ENCODE measurements around the gene KLF15. TPM values are rescaled to one million over a fixed set of nuclear protein-coding genes. Genes with fewer than 3 reads are reported as not detected.

Gene KLF15
- polyA plus RNA-seq, 2 donors = 5.0 to 8.2 TPM

DNA sequence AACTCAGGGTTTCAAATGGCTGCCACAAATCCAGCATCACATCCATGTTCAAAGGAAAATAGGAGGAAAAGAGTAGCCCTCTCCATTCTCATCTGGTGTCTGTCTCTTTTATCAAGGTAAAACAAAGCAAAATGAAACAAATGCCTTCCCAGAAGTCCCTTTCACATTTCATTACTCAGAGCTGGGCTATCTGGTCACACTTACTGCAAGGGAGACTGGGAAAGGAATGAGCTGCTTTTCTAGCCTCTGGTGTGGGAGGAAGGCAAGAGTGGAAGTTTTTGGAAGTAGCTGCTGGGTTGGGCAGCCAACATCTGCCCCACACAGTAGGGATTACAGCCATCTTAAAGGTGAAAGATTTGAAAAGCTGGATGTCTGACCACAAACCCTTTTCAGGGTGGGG is 51.8 kb downstream of the KLF15 start:
- peaks cover 0 to 2% of the 10 kb centered on the region in 2 donors for H3K9me3 ChIP-seq (ENCODE audit: control insufficient read depth in 2 of 2, insufficient read depth in 1 of 2, low read depth in 1 of 2, low read length in 1 of 2)
- H3K4me3 ChIP-seq (ENCODE audit: low read depth in 1 of 2, low read length in 2 of 2) = no peak overlapping the region
- no peaks in the 10 kb centered on the region for H3K27me3 ChIP-seq (ENCODE audit: control insufficient read depth in 1 of 2, insufficient read depth in 2 of 2, low read length in 2 of 2)
- no peaks in the 10 kb centered on the region for H3K36me3 ChIP-seq (ENCODE audit: control insufficient read depth in 2 of 2, insufficient read depth in 2 of 2, low read length in 1 of 2)
- H3K4me1 ChIP-seq (ENCODE audit: control insufficient read depth in 2 of 2, insufficient read depth in 2 of 2, low read length in 1 of 2) = no peaks in the 10 kb centered on the region
- no peak overlapping the region for H3K27ac ChIP-seq (ENCODE audit: low read depth in 2 of 2, low read length in 1 of 2)

DNA sequence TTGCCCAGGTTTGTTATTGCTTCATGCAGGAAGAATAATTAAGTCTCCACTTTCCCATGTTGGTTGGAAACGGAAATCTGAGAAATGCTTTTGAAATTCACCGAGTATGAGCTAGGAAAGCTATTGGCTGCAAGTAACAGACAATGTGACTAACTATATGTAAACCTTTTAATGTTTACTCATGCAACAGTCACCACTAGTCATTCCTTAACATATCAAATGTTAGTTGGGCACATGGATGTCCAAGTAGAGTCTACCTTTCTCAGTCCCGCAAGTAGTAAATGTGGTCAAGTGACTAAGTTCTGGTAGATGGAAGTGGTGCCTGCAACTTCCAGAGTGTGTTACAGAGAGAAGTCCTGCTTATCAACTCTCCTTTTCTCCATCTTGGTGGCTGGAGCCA is 52.5 kb downstream of the KLF15 start:
- 57 to 62% methylated on average over 3 of the region's 3 CpGs for WGBS, 2 donors
- H3K4me3 ChIP-seq (ENCODE audit: low read depth in 1 of 2, low read length in 2 of 2) = no peak overlapping the region
- H3K27ac ChIP-seq (ENCODE audit: low read depth in 2 of 2, low read length in 1 of 2) = no peak overlapping the region
- H3K4me1 ChIP-seq (ENCODE audit: control insufficient read depth in 2 of 2, insufficient read depth in 2 of 2, low read length in 1 of 2) = no peaks in the 10 kb centered on the region
- no peaks in the 10 kb centered on the region for H3K9me3 ChIP-seq (ENCODE audit: control insufficient read depth in 2 of 2, insufficient read depth in 1 of 2, low read depth in 1 of 2, low read length in 1 of 2)
- no peaks in the 10 kb centered on the region for H3K36me3 ChIP-seq (ENCODE audit: control insufficient read depth in 2 of 2, insufficient read depth in 2 of 2, low read length in 1 of 2)
- H3K27me3 ChIP-seq (ENCODE audit: control insufficient read depth in 1 of 2, insufficient read depth in 2 of 2, low read length in 2 of 2) = no peaks in the 10 kb centered on the region

DNA sequence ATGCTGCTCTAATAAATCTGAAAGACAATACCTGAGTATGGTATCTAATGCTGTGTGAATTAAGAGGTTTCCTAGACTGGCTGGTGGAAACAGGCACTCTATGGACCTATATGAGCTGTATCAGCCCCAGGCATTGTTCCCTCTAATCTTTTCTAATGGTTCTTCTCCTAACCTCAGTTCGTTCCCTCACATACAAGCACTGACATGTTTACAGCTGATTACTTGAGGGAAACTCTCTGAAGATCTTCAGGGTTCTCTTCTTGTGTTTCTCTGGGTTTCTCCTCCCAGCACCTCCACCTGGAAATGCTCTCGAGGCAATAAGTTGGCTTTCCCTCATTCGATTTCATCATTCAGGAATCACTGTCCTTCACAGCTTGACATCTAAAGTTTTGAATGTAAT is 52.9 kb downstream of the KLF15 start:
- no peak overlapping the region for H3K4me3 ChIP-seq (ENCODE audit: low read depth in 1 of 2, low read length in 2 of 2)
- no peaks in the 10 kb centered on the region for H3K4me1 ChIP-seq (ENCODE audit: control insufficient read depth in 2 of 2, insufficient read depth in 2 of 2, low read length in 1 of 2)
- H3K27me3 ChIP-seq (ENCODE audit: control insufficient read depth in 1 of 2, insufficient read depth in 2 of 2, low read length in 2 of 2) = no peaks in the 10 kb centered on the region
- H3K27ac ChIP-seq (ENCODE audit: low read depth in 2 of 2, low read length in 1 of 2) = no peak overlapping the region
- WGBS, 2 donors = 77 to 79% methylated on average over 3 of the region's 3 CpGs
- no peaks in the 10 kb centered on the region for H3K9me3 ChIP-seq (ENCODE audit: control insufficient read depth in 2 of 2, insufficient read depth in 1 of 2, low read depth in 1 of 2, low read length in 1 of 2)
- no peaks in the 10 kb centered on the region for H3K36me3 ChIP-seq (ENCODE audit: control insufficient read depth in 2 of 2, insufficient read depth in 2 of 2, low read length in 1 of 2)

DNA sequence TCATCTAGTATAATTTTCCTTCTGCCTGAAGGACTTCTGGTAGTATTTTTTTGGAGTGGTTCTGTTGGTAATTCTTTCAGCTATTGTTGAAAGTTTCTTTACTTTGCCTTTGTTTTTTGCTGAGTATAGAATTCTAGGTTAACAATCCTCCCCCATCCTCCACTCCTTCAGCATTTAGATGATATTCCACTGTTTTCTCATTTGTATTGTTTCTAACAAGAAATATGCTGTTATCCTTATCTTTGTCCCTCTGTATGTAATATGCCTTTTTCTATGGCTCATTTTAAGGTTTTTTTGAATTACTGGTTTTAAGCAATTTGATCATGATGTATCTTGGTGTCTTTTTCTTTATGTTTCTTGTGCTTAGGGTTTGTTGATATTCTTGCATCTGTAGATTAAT is 53.9 kb downstream of the KLF15 start:
- Histone ChIP-seq H3K36me3 (ENCODE audit: control insufficient read depth in 2 of 2, insufficient read depth in 2 of 2, low read length in 1 of 2) (no peaks in the 10 kb centered on the region), H3K4me1 (ENCODE audit: control insufficient read depth in 2 of 2, insufficient read depth in 2 of 2, low read length in 1 of 2) (no peaks in the 10 kb centered on the region), H3K4me3 (ENCODE audit: low read depth in 1 of 2, low read length in 2 of 2) (no peak overlapping the region), H3K9me3 (ENCODE audit: control insufficient read depth in 2 of 2, insufficient read depth in 1 of 2, low read depth in 1 of 2, low read length in 1 of 2) (no peaks in the 10 kb centered on the region), H3K27ac (ENCODE audit: low read depth in 2 of 2, low read length in 1 of 2) (no peak overlapping the region), H3K27me3 (ENCODE audit: control insufficient read depth in 1 of 2, insufficient read depth in 2 of 2, low read length in 2 of 2) (no peaks in the 10 kb centered on the region)

DNA sequence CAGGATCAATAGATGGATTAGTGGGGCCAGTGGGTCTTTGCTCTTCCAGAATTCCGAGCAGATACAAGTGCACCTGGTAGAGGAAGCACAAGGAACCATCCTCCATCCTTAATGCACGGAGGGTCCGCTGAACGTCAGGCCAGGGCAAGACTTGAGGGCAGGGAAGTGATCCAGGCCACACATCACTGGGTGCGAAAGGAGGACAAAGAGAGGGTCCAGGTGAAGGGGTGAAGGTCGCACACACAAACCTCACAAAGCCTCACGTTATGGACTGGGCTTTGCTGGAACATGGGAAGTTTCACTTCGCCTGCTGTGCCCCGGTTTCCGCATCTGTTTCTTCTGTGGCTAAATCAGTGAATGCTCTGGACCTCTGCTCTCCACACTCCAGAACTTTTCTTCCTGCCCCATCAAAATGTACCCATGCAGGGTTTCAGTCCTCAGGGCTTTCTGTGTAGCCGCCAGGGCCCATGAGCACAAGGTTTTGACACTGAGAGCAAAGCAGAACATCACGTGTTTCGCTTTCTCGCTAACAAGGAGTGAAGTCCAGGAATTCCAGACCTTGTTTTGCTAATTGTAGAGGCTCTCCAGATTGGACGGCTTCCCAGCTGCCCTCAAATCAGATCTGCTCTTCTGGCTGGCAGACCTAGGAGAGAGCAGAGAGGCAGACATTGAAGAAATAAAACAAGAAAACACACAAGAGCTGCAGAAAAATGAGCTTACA is 56.3 kb downstream of the KLF15 start:
- no peak overlapping the region for H3K27ac ChIP-seq (ENCODE audit: low read depth in 2 of 2, low read length in 1 of 2)
- H3K4me1 ChIP-seq (ENCODE audit: control insufficient read depth in 2 of 2, insufficient read depth in 2 of 2, low read length in 1 of 2) = no peaks in the 10 kb centered on the region
- H3K4me3 ChIP-seq (ENCODE audit: low read depth in 1 of 2, low read length in 2 of 2) = no peak overlapping the region
- 77 to 78% methylated on average over 15 of the region's 15 CpGs for WGBS, 2 donors
- no peaks in the 10 kb centered on the region for H3K27me3 ChIP-seq (ENCODE audit: control insufficient read depth in 1 of 2, insufficient read depth in 2 of 2, low read length in 2 of 2)
- no peaks in the 10 kb centered on the region for H3K9me3 ChIP-seq (ENCODE audit: control insufficient read depth in 2 of 2, insufficient read depth in 1 of 2, low read depth in 1 of 2, low read length in 1 of 2)
- no peaks in the 10 kb centered on the region for H3K36me3 ChIP-seq (ENCODE audit: control insufficient read depth in 2 of 2, insufficient read depth in 2 of 2, low read length in 1 of 2)

DNA sequence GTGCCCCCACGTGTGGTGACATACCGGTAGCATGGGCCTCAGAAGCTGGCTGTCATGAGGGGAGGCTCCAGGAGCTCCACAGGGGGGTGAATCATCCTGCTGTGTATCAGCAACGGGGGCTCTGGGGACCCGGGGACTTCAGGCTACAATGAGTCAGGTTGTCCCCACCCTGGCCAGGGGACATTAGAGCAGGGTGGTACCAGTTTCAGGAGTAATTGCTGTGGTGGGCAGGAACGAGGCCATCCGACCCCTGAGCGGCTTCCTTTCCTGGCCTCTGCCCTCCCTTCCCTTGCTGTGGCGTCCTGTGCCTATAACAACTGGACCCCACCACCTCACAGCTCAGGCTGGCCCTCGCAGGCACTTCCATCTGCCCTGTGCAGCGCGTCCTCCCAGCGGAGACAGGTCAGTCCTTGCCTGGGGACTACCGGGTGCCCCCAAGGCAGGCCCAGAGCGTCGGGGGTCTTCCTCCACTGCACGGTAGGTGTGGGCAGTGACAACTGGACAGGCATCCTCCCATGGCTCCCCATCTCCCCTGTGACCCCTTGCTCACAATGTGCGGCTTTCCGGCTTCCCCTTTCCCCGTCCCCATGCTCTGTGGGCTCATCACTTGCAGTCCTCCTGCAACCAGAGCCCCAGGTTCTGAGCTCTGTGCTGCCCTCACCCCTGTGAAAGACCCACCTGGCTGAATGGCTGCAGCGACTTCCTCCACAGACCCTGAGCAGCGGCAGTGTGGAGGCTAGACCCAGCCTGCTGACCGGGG is 57.0 kb downstream of the KLF15 start:
- H3K9me3 ChIP-seq (ENCODE audit: control insufficient read depth in 2 of 2, insufficient read depth in 1 of 2, low read depth in 1 of 2, low read length in 1 of 2) = no peaks in the 10 kb centered on the region
- H3K4me3 ChIP-seq (ENCODE audit: low read depth in 1 of 2, low read length in 2 of 2) = no peak overlapping the region
- H3K36me3 ChIP-seq (ENCODE audit: control insufficient read depth in 2 of 2, insufficient read depth in 2 of 2, low read length in 1 of 2) = no peaks in the 10 kb centered on the region
- WGBS, 2 donors = 86 to 89% methylated on average over 22 of the region's 22 CpGs
- no peaks in the 10 kb centered on the region for H3K27me3 ChIP-seq (ENCODE audit: control insufficient read depth in 1 of 2, insufficient read depth in 2 of 2, low read length in 2 of 2)
- no peaks in the 10 kb centered on the region for H3K4me1 ChIP-seq (ENCODE audit: control insufficient read depth in 2 of 2, insufficient read depth in 2 of 2, low read length in 1 of 2)
- H3K27ac ChIP-seq (ENCODE audit: low read depth in 2 of 2, low read length in 1 of 2) = no peak overlapping the region

DNA sequence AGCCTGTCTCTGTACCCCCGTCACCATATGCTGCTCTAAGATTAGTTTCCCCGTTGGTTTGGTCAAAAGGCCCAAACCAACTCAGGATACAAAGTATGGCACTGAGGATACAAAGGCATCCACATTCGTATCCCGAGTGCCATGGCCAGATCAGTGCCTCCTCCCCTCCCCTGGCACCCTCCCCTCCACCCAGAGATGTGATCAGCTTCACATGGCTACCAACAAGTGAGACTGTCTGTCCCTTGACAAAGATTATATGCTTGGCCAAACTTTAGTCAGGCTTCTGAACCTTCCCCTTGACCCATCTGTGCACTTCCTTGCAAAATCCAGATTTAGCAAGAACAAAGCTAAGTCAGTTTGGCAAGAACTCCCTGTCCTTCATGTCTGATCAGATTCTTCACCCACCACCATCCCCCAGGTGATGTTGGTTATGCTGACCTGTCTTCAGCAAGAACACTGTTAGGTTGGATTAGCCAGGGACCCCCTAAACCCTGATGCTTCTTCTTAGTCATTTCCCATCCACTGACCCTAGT is 61.7 kb downstream of the KLF15 start:
- Histone ChIP-seq H3K27ac (ENCODE audit: low read depth in 2 of 2, low read length in 1 of 2) (no peak overlapping the region), H3K36me3 (ENCODE audit: control insufficient read depth in 2 of 2, insufficient read depth in 2 of 2, low read length in 1 of 2) (no peaks in the 10 kb centered on the region), H3K27me3 (ENCODE audit: control insufficient read depth in 1 of 2, insufficient read depth in 2 of 2, low read length in 2 of 2) (no peaks in the 10 kb centered on the region), H3K4me1 (ENCODE audit: control insufficient read depth in 2 of 2, insufficient read depth in 2 of 2, low read length in 1 of 2) (no peaks in the 10 kb centered on the region), H3K9me3 (ENCODE audit: control insufficient read depth in 2 of 2, insufficient read depth in 1 of 2, low read depth in 1 of 2, low read length in 1 of 2) (no peaks in the 10 kb centered on the region), H3K4me3 (ENCODE audit: low read depth in 1 of 2, low read length in 2 of 2) (no peak overlapping the region)
- 85 to 90% methylated on average over 4 of the region's 4 CpGs for WGBS, 2 donors

DNA sequence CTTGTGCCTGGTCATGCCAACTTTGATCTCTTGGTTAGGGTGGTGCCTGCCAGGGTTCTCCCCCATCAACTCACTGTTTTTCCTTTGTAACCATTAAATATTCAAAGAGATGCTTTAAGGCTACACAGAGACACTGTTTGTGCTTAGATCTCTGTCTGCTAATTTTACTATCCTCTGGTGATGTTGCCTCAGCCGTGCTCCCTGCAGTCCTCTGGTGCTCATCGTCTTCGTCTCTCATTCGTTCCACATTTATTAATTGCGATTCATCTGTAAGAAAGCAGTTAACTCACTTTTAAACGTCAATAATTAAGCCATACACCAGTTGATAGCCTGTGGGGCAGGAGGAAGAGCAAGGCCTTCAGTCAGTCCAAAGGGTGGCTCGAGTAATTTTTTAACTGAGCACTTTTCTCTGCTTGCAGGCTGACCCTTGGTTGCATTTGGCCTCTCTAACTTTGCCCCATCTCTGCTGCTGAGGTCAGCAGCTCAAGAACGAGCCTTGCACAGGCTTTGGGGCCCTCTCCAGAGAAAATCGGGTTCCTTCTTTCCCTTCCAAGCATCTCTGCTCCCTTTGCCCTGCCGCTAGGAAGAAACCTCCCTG is 62.9 kb downstream of the KLF15 start:
- Histone ChIP-seq H3K27ac (ENCODE audit: low read depth in 2 of 2, low read length in 1 of 2) (no peak overlapping the region), H3K4me1 (ENCODE audit: control insufficient read depth in 2 of 2, insufficient read depth in 2 of 2, low read length in 1 of 2) (no peaks in the 10 kb centered on the region), H3K9me3 (ENCODE audit: control insufficient read depth in 2 of 2, insufficient read depth in 1 of 2, low read depth in 1 of 2, low read length in 1 of 2) (no peaks in the 10 kb centered on the region), H3K4me3 (ENCODE audit: low read depth in 1 of 2, low read length in 2 of 2) (no peak overlapping the region), H3K36me3 (ENCODE audit: control insufficient read depth in 2 of 2, insufficient read depth in 2 of 2, low read length in 1 of 2) (no peaks in the 10 kb centered on the region), H3K27me3 (ENCODE audit: control insufficient read depth in 1 of 2, insufficient read depth in 2 of 2, low read length in 2 of 2) (no peaks in the 10 kb centered on the region)
- 81 to 82% methylated on average over 10 of the region's 10 CpGs for WGBS, 2 donors

DNA sequence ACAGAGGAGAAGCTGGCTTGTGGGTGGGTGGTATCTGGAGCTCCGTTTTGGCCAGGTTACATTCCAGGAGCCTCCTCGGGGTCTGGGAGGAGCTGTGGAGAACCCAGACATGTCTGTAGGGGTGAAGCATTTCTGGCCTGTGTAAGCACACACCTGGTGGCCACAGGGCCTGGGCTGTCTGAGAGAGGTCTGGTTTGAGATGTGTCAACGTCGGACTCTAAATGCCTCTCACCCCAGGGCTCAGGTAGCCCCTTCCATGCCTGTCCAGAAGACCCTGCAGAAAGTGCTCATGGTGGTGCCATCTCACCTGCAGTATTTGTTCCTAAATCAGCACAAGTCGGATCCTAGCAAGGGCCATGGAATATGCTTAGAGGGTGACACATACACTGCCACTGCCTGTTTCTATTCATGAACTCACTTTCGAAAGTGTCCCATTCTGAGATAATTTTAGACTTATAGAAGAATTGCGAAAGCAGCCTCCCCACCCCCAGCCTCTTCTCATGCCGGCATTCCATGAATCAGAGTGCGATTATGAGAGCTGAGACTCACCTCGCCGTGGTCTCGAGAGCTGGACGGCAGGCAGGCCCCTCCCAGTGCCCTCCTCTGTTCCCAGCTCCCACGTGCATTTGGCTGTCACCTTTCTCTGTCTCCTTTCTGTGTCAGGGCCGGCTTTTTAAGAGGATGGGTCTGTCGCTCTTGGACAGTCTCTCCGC is 63.7 kb downstream of the KLF15 start:
- Histone ChIP-seq H3K27ac (ENCODE audit: low read depth in 2 of 2, low read length in 1 of 2) (no peak overlapping the region), H3K4me1 (ENCODE audit: control insufficient read depth in 2 of 2, insufficient read depth in 2 of 2, low read length in 1 of 2) (peaks cover 0 to under 1% of the 10 kb centered on the region in 2 donors), H3K27me3 (ENCODE audit: control insufficient read depth in 1 of 2, insufficient read depth in 2 of 2, low read length in 2 of 2) (no peaks in the 10 kb centered on the region), H3K4me3 (ENCODE audit: low read depth in 1 of 2, low read length in 2 of 2) (no peak overlapping the region), H3K36me3 (ENCODE audit: control insufficient read depth in 2 of 2, insufficient read depth in 2 of 2, low read length in 1 of 2) (no peaks in the 10 kb centered on the region), H3K9me3 (ENCODE audit: control insufficient read depth in 2 of 2, insufficient read depth in 1 of 2, low read depth in 1 of 2, low read length in 1 of 2) (no peaks in the 10 kb centered on the region)
- WGBS, 2 donors = 78 to 81% methylated on average over 17 of the region's 17 CpGs
